ENCODE measurements around the gene PPP1R26.

Gene PPP1R26

DNA sequence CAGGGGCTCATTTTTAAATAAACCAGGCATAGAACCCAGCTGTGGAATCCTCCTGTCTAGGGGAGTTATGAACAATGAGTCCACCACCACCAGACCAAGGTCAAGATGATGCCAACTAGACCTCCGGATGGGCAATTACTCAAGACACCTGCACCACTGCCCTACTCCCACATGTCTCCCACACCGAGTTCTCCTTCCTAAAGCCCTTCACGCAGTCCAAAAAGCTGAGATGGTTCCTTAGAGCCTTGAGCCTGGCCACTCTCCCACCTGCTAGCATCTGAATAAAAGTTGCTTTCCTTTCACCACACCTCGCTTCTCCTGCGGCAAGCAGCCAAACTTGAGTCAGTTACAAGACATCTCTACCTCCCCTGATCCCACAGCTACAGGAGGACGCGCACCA lies 15.4 kb upstream of the PPP1R26 start:
- TF ChIP-seq, protein P1, sequence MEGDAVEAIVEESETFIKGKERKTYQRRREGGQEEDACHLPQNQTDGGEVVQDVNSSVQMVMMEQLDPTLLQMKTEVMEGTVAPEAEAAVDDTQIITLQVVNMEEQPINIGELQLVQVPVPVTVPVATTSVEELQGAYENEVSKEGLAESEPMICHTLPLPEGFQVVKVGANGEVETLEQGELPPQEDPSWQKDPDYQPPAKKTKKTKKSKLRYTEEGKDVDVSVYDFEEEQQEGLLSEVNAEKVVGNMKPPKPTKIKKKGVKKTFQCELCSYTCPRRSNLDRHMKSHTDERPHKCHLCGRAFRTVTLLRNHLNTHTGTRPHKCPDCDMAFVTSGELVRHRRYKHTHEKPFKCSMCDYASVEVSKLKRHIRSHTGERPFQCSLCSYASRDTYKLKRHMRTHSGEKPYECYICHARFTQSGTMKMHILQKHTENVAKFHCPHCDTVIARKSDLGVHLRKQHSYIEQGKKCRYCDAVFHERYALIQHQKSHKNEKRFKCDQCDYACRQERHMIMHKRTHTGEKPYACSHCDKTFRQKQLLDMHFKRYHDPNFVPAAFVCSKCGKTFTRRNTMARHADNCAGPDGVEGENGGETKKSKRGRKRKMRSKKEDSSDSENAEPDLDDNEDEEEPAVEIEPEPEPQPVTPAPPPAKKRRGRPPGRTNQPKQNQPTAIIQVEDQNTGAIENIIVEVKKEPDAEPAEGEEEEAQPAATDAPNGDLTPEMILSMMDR (IDR thresholded peaks at IDR 0.05), result no peak

DNA sequence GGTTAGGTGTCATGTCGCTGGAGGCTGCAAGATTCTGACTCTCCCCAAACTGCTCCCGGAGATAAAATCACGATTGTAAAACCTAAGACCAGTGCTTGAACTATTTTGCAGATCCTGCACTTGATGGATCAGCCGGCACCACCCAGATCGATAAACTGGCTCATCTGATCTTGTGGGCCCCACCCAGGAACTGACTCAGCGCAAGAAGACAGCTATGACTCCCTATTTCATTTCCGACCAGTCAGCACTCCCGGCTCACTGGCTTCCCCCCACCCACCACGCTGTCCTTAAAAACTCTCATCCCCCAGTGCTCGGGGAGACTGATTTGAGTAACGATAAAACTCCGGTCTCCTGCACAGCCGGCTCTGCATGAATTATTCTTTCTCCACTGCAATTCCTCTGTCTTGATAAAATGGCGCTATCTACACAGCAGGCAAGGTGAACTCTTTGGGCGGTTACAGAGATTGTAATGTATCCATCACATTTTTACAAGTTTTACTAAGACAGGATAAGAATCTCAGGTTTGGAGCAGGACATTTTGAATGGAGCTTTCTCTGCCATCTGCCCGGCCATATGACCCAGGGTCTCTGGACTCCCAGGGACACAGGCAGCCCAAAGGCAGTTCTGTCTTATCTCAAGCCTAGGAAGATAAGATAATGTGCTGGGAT lies 10.6 kb upstream of the PPP1R26 start:
- TF ChIP-seq, protein P1 (IDR thresholded peaks at IDR 0.05), result no peak

DNA sequence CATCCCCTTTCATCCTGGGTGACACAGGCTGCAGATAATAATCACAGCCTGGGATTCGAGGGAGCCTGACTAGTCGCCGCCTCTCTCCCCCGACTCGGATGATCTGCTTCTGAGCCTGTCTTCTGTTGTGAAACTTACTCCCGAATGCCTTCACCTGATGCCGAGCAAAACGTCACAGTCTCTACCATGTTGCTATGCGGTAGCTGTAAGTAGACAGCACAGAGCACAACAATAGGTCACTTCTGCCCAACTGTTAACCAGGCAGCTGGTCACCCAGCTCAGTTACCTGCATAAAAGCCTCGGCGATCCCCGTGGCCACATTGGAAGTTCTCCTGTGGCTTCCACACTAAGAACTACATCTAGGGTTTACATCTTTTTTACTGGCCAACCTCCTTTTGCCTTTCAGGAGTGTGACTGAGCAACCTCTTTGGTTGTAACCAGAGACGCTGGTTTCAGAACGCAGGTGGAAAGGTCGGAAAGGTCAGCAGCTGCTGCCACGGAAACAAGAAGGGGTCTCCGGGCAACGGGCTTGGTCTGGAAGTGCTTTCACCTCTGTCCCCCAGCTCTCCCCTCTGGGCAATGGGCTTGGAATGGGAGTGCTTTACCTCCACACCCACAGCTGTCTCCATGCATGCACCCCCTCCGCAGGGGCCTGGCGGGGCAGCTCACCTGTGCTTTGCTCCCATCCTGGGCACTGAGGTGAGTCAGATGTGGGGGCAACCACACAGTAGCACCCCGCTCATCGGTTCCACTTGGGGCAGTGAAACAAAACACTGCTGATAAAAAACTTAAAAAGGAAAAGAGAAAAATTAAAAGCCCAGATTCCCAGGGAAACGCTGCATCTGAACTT lies 7.6 kb upstream of the PPP1R26 start:
- TF ChIP-seq, protein P1 (IDR thresholded peaks at IDR 0.05), result no peak

DNA sequence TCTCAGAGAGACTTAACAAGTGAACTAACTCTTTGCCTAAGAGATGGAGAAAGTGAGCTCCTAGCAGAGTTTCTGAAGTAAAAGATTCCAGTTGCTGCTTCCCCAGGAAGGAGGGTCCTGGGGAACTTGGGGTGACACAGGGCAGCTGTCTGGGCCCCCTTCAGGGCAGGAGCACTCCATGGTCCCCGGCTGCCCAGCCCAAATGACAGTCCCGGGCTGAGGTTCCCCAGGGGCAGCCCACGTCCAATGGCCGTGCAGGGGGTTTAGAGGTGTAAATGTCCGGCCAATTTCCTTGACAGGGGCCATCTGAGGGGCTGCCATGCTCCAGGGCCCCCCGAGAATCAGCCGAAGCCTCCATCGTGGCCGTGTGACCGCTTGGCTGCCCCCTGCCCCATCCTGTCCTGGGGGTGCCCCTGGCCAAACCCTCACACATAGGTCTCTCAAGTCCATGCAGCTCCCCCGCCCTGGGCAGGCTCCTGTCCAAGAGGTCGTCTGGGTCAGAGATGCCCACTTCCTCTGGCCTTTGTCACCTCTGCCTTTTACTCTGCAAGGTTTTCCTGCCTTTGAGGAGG lies 5.5 kb upstream of the PPP1R26 start:
- TF ChIP-seq, protein P1 (IDR thresholded peaks at IDR 0.05), result no peak

DNA sequence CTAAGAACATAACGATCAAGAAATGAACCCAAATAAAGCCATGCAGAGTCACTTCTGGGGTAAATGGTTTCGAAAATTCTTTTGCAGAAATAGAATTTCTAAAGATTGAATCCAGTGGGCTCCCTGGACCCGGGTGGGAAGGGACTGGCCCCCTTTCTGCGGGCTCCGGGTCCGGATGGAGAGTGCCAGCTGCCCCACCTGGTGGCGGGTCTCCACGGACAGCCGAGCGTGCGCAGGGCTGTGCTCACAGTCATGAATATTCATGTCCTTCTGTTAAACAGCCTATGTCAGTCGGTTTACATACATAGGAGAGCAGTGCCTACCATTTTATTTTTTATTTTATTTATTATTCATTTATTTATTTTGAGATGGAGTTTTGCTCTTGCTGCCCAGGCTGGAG lies 4.7 kb upstream of the PPP1R26 start:
- TF ChIP-seq, protein P1 (IDR thresholded peaks at IDR 0.05), result peak; percentile 26; the same call in 1 of the 2 replicates

DNA sequence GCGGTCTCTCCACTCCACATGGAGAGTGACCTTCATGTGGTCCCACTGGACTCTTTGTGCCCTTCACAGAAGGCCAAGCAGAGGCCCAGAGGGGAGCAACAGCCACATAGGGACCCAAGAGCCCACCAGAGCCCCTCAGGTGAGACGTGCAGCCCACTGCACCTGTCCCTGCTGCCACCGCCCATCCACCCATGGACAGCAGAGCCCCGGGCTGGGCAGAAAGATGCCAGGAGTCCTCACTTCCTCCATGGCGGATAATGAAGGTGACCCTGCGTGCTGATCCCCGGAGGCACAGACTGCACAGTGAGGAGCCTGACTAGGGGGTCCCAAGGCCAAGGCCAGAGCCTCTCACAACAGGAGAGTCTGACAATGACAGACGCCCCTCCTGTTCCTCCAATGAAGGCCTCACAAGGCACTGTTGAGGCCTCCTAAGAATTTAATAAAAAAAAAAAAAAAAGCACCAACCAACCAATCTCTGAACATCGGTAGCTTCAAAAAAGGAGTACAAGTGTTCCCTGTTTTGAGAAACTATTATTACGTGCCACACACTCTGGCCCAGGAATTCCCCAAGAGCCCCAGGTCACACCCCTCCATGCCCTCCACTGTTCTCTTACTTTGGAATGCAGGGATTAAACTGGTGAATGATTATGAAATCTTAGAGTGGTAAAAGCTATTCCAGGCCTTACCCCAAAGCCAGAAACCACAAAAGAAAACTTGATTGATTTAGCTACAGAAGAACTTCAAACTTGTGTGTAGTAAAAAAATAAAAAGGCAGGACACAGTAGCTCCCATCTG lies 2.8 kb upstream of the PPP1R26 start:
- TF ChIP-seq, protein P1 (IDR thresholded peaks at IDR 0.05), result no peak

DNA sequence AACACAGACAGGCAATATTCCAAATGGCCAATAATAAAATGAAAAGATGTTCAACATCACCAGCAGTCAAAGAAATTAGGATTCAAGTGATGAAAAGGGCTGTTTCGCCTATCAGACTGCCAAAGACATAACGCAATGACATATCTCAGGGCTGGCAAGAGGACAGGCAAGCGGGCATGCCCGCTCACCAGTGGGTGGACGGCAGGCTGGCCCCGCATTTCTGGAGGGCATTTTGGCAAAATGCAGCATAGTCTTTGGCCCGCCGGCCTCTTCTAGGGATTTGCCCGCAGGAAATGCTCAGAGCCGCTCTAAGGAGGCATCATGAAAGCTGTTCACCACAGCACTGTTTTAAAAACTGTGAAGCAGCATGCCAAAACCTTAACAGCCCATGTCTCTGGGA lies 1.4 kb upstream of the PPP1R26 start:
- TF ChIP-seq, protein P1 (IDR thresholded peaks at IDR 0.05), result no peak

Measured in LNCAP (cell line).